ENCODE measurements around the gene MUS81. TPM values are rescaled to one million over a fixed set of nuclear protein-coding genes. Genes with fewer than 3 reads are reported as not detected.

Gene MUS81
- polyA plus RNA-seq, 2 of the 4 experiments (the other 2 are of a cell fraction), result 27.8 to 33.4 TPM

- ChIA-PET CTCF (interaction anchor here (0.7 to 7.6 kb wide), 43 partner anchors 8 to 420 kb away, joined by 3 to 195 read pairs (median 4); partner anchors contain the start of genes AP5B1, CCDC85B, CTSW and EFEMP2), POLR2A (interaction anchor here (0.5 to 3.4 kb wide), 17 partner anchors 10 to 244 kb away, joined by 3 to 36 read pairs (median 8); partner anchors contain the start of genes AP5B1, CCDC85B, FIBP and KAT5)
- peak; percentile 57 to 82 for ATAC-seq
- peak overlapping the region; percentile 70 for H3K4me3 ChIP-seq
- DNase-seq (ENCODE audit: low read depth in 1 of 2, low spot score in 1 of 2), result peak; percentile 97 to 99
- peak overlapping the region; percentile 88 to 96 for H3K27ac ChIP-seq
- H3K4me2 ChIP-seq, result peak overlapping the region; percentile 87
- WGBS (ENCODE audit: missing lambda C conversion rate), result under 1% methylated on average over 40 of the region's 46 CpGs
- no peak for FAIRE-seq
- peaks cover 30% of the 10 kb centered on the region for H3K4me1 ChIP-seq
- H3K9me3 ChIP-seq, result no peaks in the 10 kb centered on the region
- TF ChIP-seq RFX5 (IDR thresholded peaks at IDR 0.05) (0 out of 2 replicates have a peak, but pooled peaks have one; percentile 32), HEYL (CRISPR knock-in tag; IDR thresholded peaks at IDR 0.05) (no peak), MYC (IDR thresholded peaks at IDR 0.05; ENCODE audit: borderline replicate concordance, low read length) (0 out of 2 replicates have a peak, but pooled peaks have one; percentile 13), HMGXB4 (CRISPR knock-in tag; IDR thresholded peaks at IDR 0.05; ENCODE audit: borderline replicate concordance) (no peak), E2F6 (IDR thresholded peaks at IDR 0.05; ENCODE audit: borderline replicate concordance, low read depth) (0 out of 2 replicates have a peak, but pooled peaks have one; percentile 38), NR3C1 (IDR thresholded peaks at IDR 0.05) (no peak), CEBPB (IDR thresholded peaks at IDR 0.05) (no peak), JUNB (IDR thresholded peaks at IDR 0.05) (no peak), FOSL2 (IDR thresholded peaks at IDR 0.05) (no peak), FOSL2 (CRISPR knock-in tag; IDR thresholded peaks at IDR 0.05) (no peak), RNF2 (IDR thresholded peaks at IDR 0.05; ENCODE audit: borderline replicate concordance, low read depth) (no peak), BHLHE40 (IDR thresholded peaks at IDR 0.05; ENCODE audit: low read depth, low read length) (no peak), GATA3 (IDR thresholded peaks at IDR 0.05; ENCODE audit: borderline replicate concordance) (no peak), MAFK (IDR thresholded peaks at IDR 0.05; ENCODE audit: partially characterized antibody) (no peak), ATOH8 (CRISPR knock-in tag; IDR thresholded peaks at IDR 0.05; ENCODE audit: low read depth) (no peak), JUN (IDR thresholded peaks at IDR 0.05) (peak in 1 of 2 experiments; percentile 45; a peak in 1 of 5 replicates), EHMT2 (IDR thresholded peaks at IDR 0.05; ENCODE audit: low read depth) (no peak), NFE2L2 (conservative IDR thresholded peaks at IDR 0.05; ENCODE audit: low read length) (no peak), POLR2A (IDR thresholded peaks at IDR 0.05; ENCODE audit: low read length) (peak; percentile 71), MAX (IDR thresholded peaks at IDR 0.05) (peak; percentile 65; the same call in 1 of the 2 replicates), CBX2 (IDR thresholded peaks at IDR 0.05; ENCODE audit: borderline replicate concordance, low read depth) (no peak), KDM5A (IDR thresholded peaks at IDR 0.05) (no peak), HDAC2 (IDR thresholded peaks at IDR 0.05) (no peak), RAD21 (conservative IDR thresholded peaks at IDR 0.05 in 1 of 2, IDR thresholded peaks at IDR 0.05 in 1 of 2) (no peak), FOSB (CRISPR knock-in tag; IDR thresholded peaks at IDR 0.05) (no peak), PHF8 (IDR thresholded peaks at IDR 0.05; ENCODE audit: borderline replicate concordance, low read depth) (no peak), SREBF2 (IDR thresholded peaks at IDR 0.05) (no peak), CTCF (IDR thresholded peaks at IDR 0.05) (no peak), REST (IDR thresholded peaks at IDR 0.05) (no peak), BCL3 (IDR thresholded peaks at IDR 0.05) (peak; percentile 81; the same call in 2 of the 3 replicates)
Measured at GRCh38 chr11:65859095-65859811, 980 bp upstream of the MUS81 start.
